ENCODE results near the gene GOLGA2.

GRCh38 chr9:128324401-128324800, 48.6 kb upstream of the GOLGA2 start:
- TF ChIP-seq, protein P1, sequence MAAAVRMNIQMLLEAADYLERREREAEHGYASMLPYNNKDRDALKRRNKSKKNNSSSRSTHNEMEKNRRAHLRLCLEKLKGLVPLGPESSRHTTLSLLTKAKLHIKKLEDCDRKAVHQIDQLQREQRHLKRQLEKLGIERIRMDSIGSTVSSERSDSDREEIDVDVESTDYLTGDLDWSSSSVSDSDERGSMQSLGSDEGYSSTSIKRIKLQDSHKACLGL (CRISPR knock-in tag; IDR thresholded peaks at IDR 0.05) = no peak
- TF ChIP-seq ZNF713 (CRISPR knock-in tag; IDR thresholded peaks at IDR 0.05) (no peak), KDM1A (CRISPR knock-in tag; IDR thresholded peaks at IDR 0.05) (no peak), TBL1XR1 (IDR thresholded peaks at IDR 0.05; ENCODE audit: borderline replicate concordance, low read length, partially characterized antibody) (no peak), ZNF564 (CRISPR knock-in tag; IDR thresholded peaks at IDR 0.05) (no peak), ZFP1 (CRISPR knock-in tag; IDR thresholded peaks at IDR 0.05) (no peak), CTCF (CRISPR knock-in tag; IDR thresholded peaks at IDR 0.05) (no peak), RFX5 (IDR thresholded peaks at IDR 0.05; ENCODE audit: low read depth, low read length) (no peak), E2F2 (CRISPR knock-in tag; IDR thresholded peaks at IDR 0.05; ENCODE audit: borderline replicate concordance) (no peak), MZF1 (CRISPR knock-in tag; IDR thresholded peaks at IDR 0.05; ENCODE audit: borderline replicate concordance) (no peak), NR2F1 (CRISPR knock-in tag; IDR thresholded peaks at IDR 0.05) (no peak), ZFX (CRISPR knock-in tag; IDR thresholded peaks at IDR 0.05; ENCODE audit: low read depth) (no peak)

Data from HepG2 (cell line).